Esophagus mucosa (tissue), 1 donor: Measurements from ENCODE around the gene SLC35F6. TPM values are rescaled to one million over a fixed set of nuclear protein-coding genes. Genes with fewer than 3 reads are reported as not detected.
"Not testable (repeated sequence)": the region's sequence is repeated elsewhere in the genome, so short reads cannot be mapped to it uniquely, and the experiment has no call there.

Source experiments
- ATAC-seq: fragments of 200-7000 bp; cut with Tn5 transposase; one replicate; pipeline ENCODE4 v1.9.1; 2020
- total RNA-seq: library from RNA; stranded (reverse); gene quantifications from one replicate; pipeline ENCODE4 v1.2.4, GENCODE V29; 2023
- donor health status: DM: yes; HTN: yes; CAD: no.

Gene SLC35F6
- total RNA-seq, 1 donor from 2014 or later: 42.7 TPM

GRCh38 chr2:26757873-26758789 is 6.0 kb upstream of the SLC35F6 start:
- ATAC-seq: peak; percentile 74

GRCh38 chr2:26758790-26759321 is 5.2 kb upstream of the SLC35F6 start:
- ATAC-seq: peak; percentile 3

- no peak for ATAC-seq
These were observed 4.2 kb upstream of the SLC35F6 start for GRCh38 chr2:26759845-26760244.

GRCh38 chr2:26760991-26761390 is 3.1 kb upstream of the SLC35F6 start:
- ATAC-seq: not testable (repeated sequence)

- ATAC-seq: no peak
These were observed 1.1 kb upstream of the SLC35F6 start for GRCh38 chr2:26763019-26763418.

- ATAC-seq: no peak
These were observed 822 bp downstream of the SLC35F6 start for GRCh38 chr2:26764906-26765305.

GRCh38 chr2:26765475-26766200 is 1.6 kb downstream of the SLC35F6 start:
- peak; percentile 34 for ATAC-seq

- ATAC-seq: no peak
These were observed 3.0 kb downstream of the SLC35F6 start for GRCh38 chr2:26767129-26767528.

GRCh38 chr2:26767894-26768487 is 3.9 kb downstream of the SLC35F6 start:
- no peak for ATAC-seq

- ATAC-seq: no peak
These were observed 4.6 kb downstream of the SLC35F6 start for GRCh38 chr2:26768759-26769088.

GRCh38 chr2:26769089-26769761 is 5.1 kb downstream of the SLC35F6 start:
- peak; percentile 79 for ATAC-seq

GRCh38 chr2:26770986-26771586 is 7.0 kb downstream of the SLC35F6 start:
- ATAC-seq: peak; percentile 62

GRCh38 chr2:26772064-26773001 is 8.2 kb downstream of the SLC35F6 start:
- ATAC-seq: peak; percentile 53

GRCh38 chr2:26776195-26776800 is 12.2 kb downstream of the SLC35F6 start:
- ATAC-seq: no peak

- ATAC-seq: no peak
These were observed 14.0 kb downstream of the SLC35F6 start for GRCh38 chr2:26778098-26778497.

GRCh38 chr2:26778507-26778906 is 14.4 kb downstream of the SLC35F6 start:
- no peak for ATAC-seq

- ATAC-seq: no peak
These were observed 16.2 kb downstream of the SLC35F6 start for GRCh38 chr2:26780203-26780760.

- peak; percentile 37 for ATAC-seq
These were observed 19.0 kb downstream of the SLC35F6 start for GRCh38 chr2:26782876-26783704.

- no peak for ATAC-seq
These were observed 20.6 kb downstream of the SLC35F6 start for GRCh38 chr2:26784570-26785234.
